Measurements from ENCODE around the gene ZBED1.

ZBED1 gene

GRCh38 chrX:2500091-2500802 lies 529 bp downstream of the ZBED1 start:
- Histone ChIP-seq H3K4me3 (ENCODE audit: low read length) (peak overlapping the region; percentile 71), H3K36me3 (ENCODE audit: insufficient read depth, low read length) (peaks cover 7% of the 10 kb centered on the region), H3K4me1 (ENCODE audit: insufficient read depth, low read length) (peaks cover 24% of the 10 kb centered on the region), H2AFZ (ENCODE audit: low read depth, low read length) (peak overlapping the region; percentile 84), H3K27me3 (ENCODE audit: insufficient read depth, low read length) (no peaks in the 10 kb centered on the region), H3K9me3 (ENCODE audit: low read length) (peaks cover 2% of the 10 kb centered on the region)

- H3K9me3 ChIP-seq (ENCODE audit: low read length): peaks cover 2% of the 10 kb centered on the region
- peaks cover 7% of the 10 kb centered on the region for H3K36me3 ChIP-seq (ENCODE audit: insufficient read depth, low read length)
- H3K4me3 ChIP-seq (ENCODE audit: low read length): peak overlapping the region; percentile 71
Measured at GRCh38 chrX:2499507-2499906, 1.3 kb downstream of the ZBED1 start.

GRCh38 chrX:2498781-2499302 lies 1.9 kb downstream of the ZBED1 start:
- H2AFZ ChIP-seq (ENCODE audit: low read depth, low read length): no peak overlapping the region
- peaks cover 7% of the 10 kb centered on the region for H3K36me3 ChIP-seq (ENCODE audit: insufficient read depth, low read length)
- H3K27me3 ChIP-seq (ENCODE audit: insufficient read depth, low read length): no peaks in the 10 kb centered on the region
- peak overlapping the region; percentile 71 for H3K4me3 ChIP-seq (ENCODE audit: low read length)
- H3K4me1 ChIP-seq (ENCODE audit: insufficient read depth, low read length): peaks cover 24% of the 10 kb centered on the region
- peaks cover 2% of the 10 kb centered on the region for H3K9me3 ChIP-seq (ENCODE audit: low read length)

More at GRCh38 chrX:2499507-2499906, 1.3 kb downstream of the ZBED1 start:
- no peak overlapping the region for H2AFZ ChIP-seq (ENCODE audit: low read depth, low read length)
- peaks cover 24% of the 10 kb centered on the region for H3K4me1 ChIP-seq (ENCODE audit: insufficient read depth, low read length)
- no peaks in the 10 kb centered on the region for H3K27me3 ChIP-seq (ENCODE audit: insufficient read depth, low read length)

- Histone ChIP-seq H3K4me1 (ENCODE audit: insufficient read depth, low read length) (peaks cover 24% of the 10 kb centered on the region), H3K36me3 (ENCODE audit: insufficient read depth, low read length) (peaks cover 7% of the 10 kb centered on the region), H3K4me3 (ENCODE audit: low read length) (peak overlapping the region; percentile 71), H2AFZ (ENCODE audit: low read depth, low read length) (no peak overlapping the region), H3K9me3 (ENCODE audit: low read length) (peaks cover 2% of the 10 kb centered on the region), H3K27me3 (ENCODE audit: insufficient read depth, low read length) (no peaks in the 10 kb centered on the region)
Measured at GRCh38 chrX:2497961-2498780, 2.6 kb downstream of the ZBED1 start.

GRCh38 chrX:2495595-2495994 lies 5.2 kb downstream of the ZBED1 start:
- Histone ChIP-seq H2AFZ (ENCODE audit: low read depth, low read length) (no peak overlapping the region), H3K27me3 (ENCODE audit: insufficient read depth, low read length) (no peaks in the 10 kb centered on the region), H3K9me3 (ENCODE audit: low read length) (peaks cover 7% of the 10 kb centered on the region), H3K36me3 (ENCODE audit: insufficient read depth, low read length) (peaks cover 17% of the 10 kb centered on the region), H3K4me1 (ENCODE audit: insufficient read depth, low read length) (peaks cover 24% of the 10 kb centered on the region), H3K4me3 (ENCODE audit: low read length) (no peak overlapping the region)

- Histone ChIP-seq H3K27me3 (ENCODE audit: insufficient read depth, low read length) (no peaks in the 10 kb centered on the region), H3K4me1 (ENCODE audit: insufficient read depth, low read length) (peaks cover under 1% of the 10 kb centered on the region), H3K9me3 (ENCODE audit: low read length) (peaks cover 24% of the 10 kb centered on the region), H3K4me3 (ENCODE audit: low read length) (no peak overlapping the region), H3K36me3 (ENCODE audit: insufficient read depth, low read length) (peaks cover 43% of the 10 kb centered on the region), H2AFZ (ENCODE audit: low read depth, low read length) (no peak overlapping the region)
Measured at GRCh38 chrX:2492531-2493218, 8.1 kb downstream of the ZBED1 start.

- no peaks in the 10 kb centered on the region for H3K27me3 ChIP-seq (ENCODE audit: insufficient read depth, low read length)
- H3K4me3 ChIP-seq (ENCODE audit: low read length): no peak overlapping the region
- H3K4me1 ChIP-seq (ENCODE audit: insufficient read depth, low read length): no peaks in the 10 kb centered on the region
- no peak overlapping the region for H2AFZ ChIP-seq (ENCODE audit: low read depth, low read length)
- peaks cover 24% of the 10 kb centered on the region for H3K9me3 ChIP-seq (ENCODE audit: low read length)
- H3K36me3 ChIP-seq (ENCODE audit: insufficient read depth, low read length): peaks cover 52% of the 10 kb centered on the region
Measured at GRCh38 chrX:2490634-2491033, 10.1 kb downstream of the ZBED1 start.

GRCh38 chrX:2489446-2490445 lies 11.0 kb downstream of the ZBED1 start:
- Histone ChIP-seq H3K4me1 (ENCODE audit: insufficient read depth, low read length) (no peaks in the 10 kb centered on the region), H3K36me3 (ENCODE audit: insufficient read depth, low read length) (peaks cover 49% of the 10 kb centered on the region), H3K4me3 (ENCODE audit: low read length) (no peak overlapping the region), H3K27me3 (ENCODE audit: insufficient read depth, low read length) (no peaks in the 10 kb centered on the region), H3K9me3 (ENCODE audit: low read length) (peaks cover 22% of the 10 kb centered on the region), H2AFZ (ENCODE audit: low read depth, low read length) (no peak overlapping the region)

GRCh38 chrX:2488621-2489285 lies 12.0 kb downstream of the ZBED1 start:
- Histone ChIP-seq H3K4me3 (ENCODE audit: low read length) (no peak overlapping the region), H3K9me3 (ENCODE audit: low read length) (peaks cover 22% of the 10 kb centered on the region), H3K36me3 (ENCODE audit: insufficient read depth, low read length) (peaks cover 49% of the 10 kb centered on the region), H3K4me1 (ENCODE audit: insufficient read depth, low read length) (no peaks in the 10 kb centered on the region), H3K27me3 (ENCODE audit: insufficient read depth, low read length) (no peaks in the 10 kb centered on the region), H2AFZ (ENCODE audit: low read depth, low read length) (no peak overlapping the region)

- Histone ChIP-seq H3K4me3 (ENCODE audit: low read length) (no peak overlapping the region), H3K4me1 (ENCODE audit: insufficient read depth, low read length) (no peaks in the 10 kb centered on the region), H3K9me3 (ENCODE audit: low read length) (peaks cover 22% of the 10 kb centered on the region), H3K27me3 (ENCODE audit: insufficient read depth, low read length) (no peaks in the 10 kb centered on the region), H2AFZ (ENCODE audit: low read depth, low read length) (no peak overlapping the region), H3K36me3 (ENCODE audit: insufficient read depth, low read length) (peaks cover 49% of the 10 kb centered on the region)
Measured at GRCh38 chrX:2487366-2487765, 13.4 kb downstream of the ZBED1 start.

- Histone ChIP-seq H2AFZ (ENCODE audit: low read depth, low read length) (no peak overlapping the region), H3K27me3 (ENCODE audit: insufficient read depth, low read length) (no peaks in the 10 kb centered on the region), H3K9me3 (ENCODE audit: low read length) (peaks cover 20% of the 10 kb centered on the region), H3K4me1 (ENCODE audit: insufficient read depth, low read length) (no peaks in the 10 kb centered on the region), H3K36me3 (ENCODE audit: insufficient read depth, low read length) (peaks cover 46% of the 10 kb centered on the region), H3K4me3 (ENCODE audit: low read length) (no peak overlapping the region)
Measured at GRCh38 chrX:2486476-2487133, 14.2 kb downstream of the ZBED1 start.
